SU-DHL-6 (cell line): ENCODE data around the gene REXO4.
"Not testable (repeated sequence)": the region's sequence is repeated elsewhere in the genome, so short reads cannot be mapped to it uniquely, and the experiment has no call there.

ENCODE experiments used
- H2AFZ ChIP-seq: fragments of 200-600 bp; sonication (generic); 2 replicates; pipeline ENCODE4 v1.6.1; 2014; ENCODE audit warnings: low read depth, mild to moderate bottlenecking, moderate library complexity, mixed read lengths, antibody characterized with exemption, low read length; ENCODE audit not compliant: severe bottlenecking
- H3F3A ChIP-seq: fragments of 200-600 bp; shearing (Covaris generic); 2 replicates; pipeline ENCODE4 v1.6.0; 2016; ENCODE audit warnings: antibody characterized with exemption, mild to moderate bottlenecking; ENCODE audit not compliant: insufficient read depth
- H3K27ac ChIP-seq: fragments of 200-600 bp; sonication (generic); 2 replicates; pipeline ENCODE4 v1.5.1; 2016; ENCODE audit warnings: low read depth, mild to moderate bottlenecking, low read length, moderate library complexity, mixed read lengths
- H3K27me3 ChIP-seq: fragments of 200-600 bp; sonication (generic), shearing (Covaris generic); 2 replicates; pipeline ENCODE4 v1.6.0; 2014; ENCODE audit warnings: mild to moderate bottlenecking, low read length
- H3K36me3 ChIP-seq: fragments of 200-600 bp; sonication (generic); 2 replicates; pipeline ENCODE4 v1.6.1; 2014; ENCODE audit warnings: mild to moderate bottlenecking, low read length, mixed read lengths
- H3K4me2 ChIP-seq: fragments of 300-600, 200-600 bp; shearing (Covaris generic), sonication (generic); 2 replicates; pipeline ENCODE4 v1.6.0; 2014; ENCODE audit warnings: low read length, low read depth, mild to moderate bottlenecking; ENCODE audit not compliant: poor library complexity, severe bottlenecking
- H3K4me3 ChIP-seq: fragments of 200-600 bp; sonication (generic); 2 replicates; pipeline ENCODE4 v1.5.1; 2014; ENCODE audit warnings: antibody characterized with exemption, low read length, mild to moderate bottlenecking, mixed read lengths; ENCODE audit not compliant: insufficient read depth, poor library complexity, severe bottlenecking
- H3K79me2 ChIP-seq: fragments of 200-600 bp; sonication (generic); 2 replicates; pipeline ENCODE4 v1.6.1; 2014; ENCODE audit warnings: mild to moderate bottlenecking, low read length, moderate library complexity; ENCODE audit not compliant: insufficient read depth
- H3K9ac ChIP-seq: fragments of 200-600 bp; sonication (generic); 2 replicates; pipeline ENCODE4 v1.7.0; 2014; ENCODE audit warnings: mild to moderate bottlenecking, low read length
- H3K9me2 ChIP-seq: fragments of 200-600 bp; sonication (generic); replicated peaks from 2 replicates; pipeline ENCODE4 v1.6.1; 2014; ENCODE audit warnings: low read length; ENCODE audit not compliant: insufficient read depth
- H3K9me3 ChIP-seq: fragments of 200-600 bp; sonication (generic); 2 replicates; pipeline ENCODE4 v1.6.1; 2014; ENCODE audit warnings: low read length, mixed read lengths; ENCODE audit not compliant: insufficient read depth
- H4K20me1 ChIP-seq: fragments of 200-600 bp; sonication (generic); 2 replicates; pipeline ENCODE4 v1.6.1; 2014; ENCODE audit warnings: low read depth, mild to moderate bottlenecking, antibody characterized with exemption, low read length, moderate library complexity, mixed read lengths
- CTCF ChIP-seq: fragments of 200-600 bp; sonication (generic); IDR thresholded peaks from one replicate; pipeline ENCODE4 v1.5.1; 2017; ENCODE audit warnings: antibody characterized with exemption, mild to moderate bottlenecking, low read length, moderate library complexity; ENCODE audit not compliant: insufficient read depth, poor library complexity, severe bottlenecking
- EZH2phosphoT487 ChIP-seq: fragments of 200-600 bp; sonication (generic), shearing (Covaris generic); conservative IDR thresholded peaks from 2 replicates; pipeline ENCODE4 v1.6.1; 2018; ENCODE audit warnings: mild to moderate bottlenecking, antibody characterized with exemption, low read length, moderate library complexity, mixed read lengths

Gene REXO4

GRCh38 chr9:133453651-133454050 lies 35.8 kb upstream of the REXO4 start:
- Histone ChIP-seq H3K36me3 (no peaks in the 10 kb centered on the region), H3K27ac (no peak overlapping the region), H3K4me3 (no peak overlapping the region), H3K27me3 (no peaks in the 10 kb centered on the region), H3K9ac (no peak overlapping the region), H3F3A (no peaks in the 10 kb centered on the region), H3K4me2 (no peak overlapping the region), H2AFZ (no peak overlapping the region), H3K79me2 (no peaks in the 10 kb centered on the region), H3K9me2 (no peaks in the 10 kb centered on the region), H3K9me3 (no peaks in the 10 kb centered on the region), H4K20me1 (no peaks in the 10 kb centered on the region)
- no peak for TF ChIP-seq CTCF
- no peak for TF ChIP-seq EZH2phosphoT487

GRCh38 chr9:133452562-133452961 lies 34.8 kb upstream of the REXO4 start:
- no peaks in the 10 kb centered on the region for H4K20me1 ChIP-seq
- no peak overlapping the region for H3K27ac ChIP-seq
- H3K79me2 ChIP-seq: no peaks in the 10 kb centered on the region
- H3K9ac ChIP-seq: no peak overlapping the region
- H2AFZ ChIP-seq: no peak overlapping the region
- no peaks in the 10 kb centered on the region for H3K9me3 ChIP-seq
- no peaks in the 10 kb centered on the region for H3F3A ChIP-seq
- H3K4me2 ChIP-seq: no peak overlapping the region
- no peak overlapping the region for H3K4me3 ChIP-seq
- H3K36me3 ChIP-seq: no peaks in the 10 kb centered on the region
- TF ChIP-seq EZH2phosphoT487 (no peak), CTCF (no peak)
- no peaks in the 10 kb centered on the region for H3K9me2 ChIP-seq
- no peaks in the 10 kb centered on the region for H3K27me3 ChIP-seq

- not testable (repeated sequence) for H3K36me3 ChIP-seq, H3K9me2 ChIP-seq, H3F3A ChIP-seq, H3K79me2 ChIP-seq, H3K9ac ChIP-seq, H2AFZ ChIP-seq, H3K9me3 ChIP-seq, H3K27me3 ChIP-seq, H3K4me2 ChIP-seq, H3K27ac ChIP-seq, H3K4me3 ChIP-seq, H4K20me1 ChIP-seq
Observed at GRCh38 chr9:133451865-133452264, 34.1 kb upstream of the REXO4 start.

DNA sequence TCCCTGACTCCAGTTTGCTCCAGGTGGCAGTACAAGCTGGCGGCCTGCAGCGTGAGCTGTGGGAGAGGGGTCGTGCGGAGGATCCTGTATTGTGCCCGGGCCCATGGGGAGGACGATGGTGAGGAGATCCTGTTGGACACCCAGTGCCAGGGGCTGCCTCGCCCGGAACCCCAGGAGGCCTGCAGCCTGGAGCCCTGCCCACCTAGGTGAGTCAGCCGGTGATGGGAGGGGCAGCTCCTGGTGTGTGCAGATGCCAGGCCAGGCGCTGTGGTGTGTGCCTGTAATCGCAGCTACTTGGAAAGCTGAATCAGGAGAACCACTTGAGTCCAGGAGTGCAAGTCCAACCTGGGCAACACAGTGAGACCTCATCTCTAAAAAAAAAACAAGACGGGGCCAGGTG lies 31.9 kb upstream of the REXO4 start:
- Histone ChIP-seq H3K9me3 (no peaks in the 10 kb centered on the region), H3K36me3 (no peaks in the 10 kb centered on the region), H3K4me3 (no peak overlapping the region), H4K20me1 (no peaks in the 10 kb centered on the region), H3K9ac (no peak overlapping the region), H3K27ac (no peak overlapping the region), H3K27me3 (no peaks in the 10 kb centered on the region), H3K9me2 (no peaks in the 10 kb centered on the region), H2AFZ (no peak overlapping the region), H3F3A (no peaks in the 10 kb centered on the region), H3K79me2 (no peaks in the 10 kb centered on the region), H3K4me2 (no peak overlapping the region)
- TF ChIP-seq CTCF (no peak), EZH2phosphoT487 (no peak)
